RKO (cell line): ENCODE measurements around the gene RPL21.

ENCODE experiments used
- DNase-seq: peaks from one replicate; pipeline ENCODE4 v3.0.0-alpha.2; 2016; ENCODE audit warnings: low spot score

Gene RPL21

DNA sequence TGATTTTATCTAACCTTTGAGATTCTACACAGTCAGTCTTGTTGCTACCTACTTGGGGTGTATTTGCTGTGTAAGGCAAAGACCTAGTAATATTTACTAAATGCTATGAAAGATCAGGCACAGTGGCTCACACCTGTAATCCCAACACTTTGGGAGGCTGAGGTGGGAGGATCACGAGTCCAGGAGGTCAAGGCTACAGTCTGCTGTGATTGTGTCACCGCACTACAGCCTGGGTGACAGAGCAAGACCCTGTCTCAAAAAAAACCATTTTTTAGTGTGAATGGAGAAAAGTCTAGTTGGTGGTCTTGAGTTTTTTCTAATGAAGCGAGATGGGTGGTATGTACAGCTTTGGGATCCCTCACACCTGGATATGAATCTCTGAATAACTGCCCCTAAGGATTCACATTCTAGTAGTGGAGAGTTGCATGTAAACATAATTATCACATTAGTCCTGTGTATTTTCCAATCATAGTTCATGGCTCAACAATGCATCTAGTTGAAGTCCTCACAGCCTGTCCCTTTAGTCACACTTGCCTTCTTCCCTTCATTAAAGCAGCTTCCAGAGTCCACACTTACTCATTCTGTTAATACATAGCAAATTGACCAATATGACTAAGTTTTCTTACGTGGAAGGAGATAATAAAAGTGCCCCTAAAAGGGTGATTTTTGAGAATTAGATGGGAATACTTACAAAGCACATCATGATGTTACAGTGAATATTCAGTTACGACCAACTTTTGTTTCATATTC, 7.5 kb downstream of the RPL21 start:
- DNase-seq, result peak; percentile 44

DNA sequence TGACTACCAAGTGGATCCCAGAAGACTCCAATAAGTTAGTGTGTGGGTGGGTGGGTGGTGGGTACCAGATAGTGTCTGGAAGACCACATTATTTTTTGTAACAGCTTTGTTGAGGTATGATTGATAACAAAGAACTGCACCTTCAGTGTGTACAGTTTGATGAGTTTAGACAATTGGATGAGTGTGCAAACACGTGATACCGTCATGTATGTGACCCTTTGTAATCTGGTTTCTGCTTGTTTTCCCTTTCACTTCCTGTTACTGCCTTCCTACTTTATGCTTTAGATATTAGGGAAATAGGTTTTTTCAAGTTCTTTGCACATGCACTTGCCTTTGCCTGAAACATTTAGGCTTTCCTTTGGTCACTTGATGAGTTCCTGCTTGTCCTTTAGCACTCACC, 8.5 kb downstream of the RPL21 start:
- peak; percentile 20 for DNase-seq

DNA sequence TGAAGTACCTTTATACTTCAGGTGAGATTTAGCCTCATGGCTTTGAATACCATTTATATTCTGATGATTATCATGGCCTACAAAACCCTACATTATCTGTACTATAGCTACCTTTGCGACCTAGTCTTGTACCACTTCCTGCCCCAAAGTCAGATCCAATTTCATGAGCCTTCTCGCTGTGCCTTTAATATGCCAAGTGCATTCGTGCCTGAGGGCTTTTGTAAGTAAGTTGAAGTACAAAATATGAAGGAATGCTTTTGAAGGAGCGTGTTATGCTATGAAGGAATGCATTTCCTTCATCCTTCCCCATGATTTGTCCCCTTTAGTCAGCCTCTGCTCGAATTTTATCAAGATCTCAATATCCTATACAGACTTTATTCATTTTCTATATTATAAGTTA, 10.0 kb downstream of the RPL21 start:
- DNase-seq, result no peak

DNA sequence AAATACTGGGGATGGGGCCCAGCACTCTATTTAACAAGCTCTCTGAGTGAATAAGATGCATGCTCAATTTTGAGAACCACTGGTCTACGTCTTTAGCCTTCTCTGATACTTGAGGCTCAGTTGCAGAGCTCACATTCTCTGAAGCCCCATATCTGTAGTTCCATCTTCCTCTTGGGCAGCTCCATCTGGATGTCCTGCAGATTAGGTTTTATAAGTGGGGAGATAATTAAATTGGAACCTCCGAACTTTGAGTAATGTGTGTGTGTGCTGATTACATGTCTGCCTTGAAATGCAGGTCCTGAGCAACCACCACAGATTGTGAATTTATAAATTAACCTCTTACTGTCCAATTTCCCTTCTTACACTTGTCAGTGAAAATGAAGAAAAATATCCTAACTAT, 12.1 kb downstream of the RPL21 start:
- peak; percentile 2 for DNase-seq

DNA sequence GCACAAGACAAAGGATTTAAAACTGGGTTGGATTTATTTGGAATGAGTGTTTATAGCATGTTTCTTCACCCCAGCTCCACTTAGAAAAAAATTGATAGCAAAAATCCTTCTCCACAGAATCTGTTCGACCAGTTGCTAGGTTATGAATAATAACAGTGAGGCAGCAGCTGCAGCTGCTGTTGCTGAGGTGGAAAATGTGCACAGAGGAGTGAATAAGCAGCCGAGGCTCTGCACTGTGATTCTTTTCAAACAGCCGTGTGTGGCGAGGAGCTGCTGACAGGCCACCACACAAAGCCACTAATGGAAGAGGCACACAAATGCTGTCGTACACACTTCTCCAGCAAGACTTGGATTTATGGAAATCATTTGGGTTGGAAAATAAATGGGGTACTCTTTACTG, 12.8 kb downstream of the RPL21 start:
- peak; percentile 48 for DNase-seq

DNA sequence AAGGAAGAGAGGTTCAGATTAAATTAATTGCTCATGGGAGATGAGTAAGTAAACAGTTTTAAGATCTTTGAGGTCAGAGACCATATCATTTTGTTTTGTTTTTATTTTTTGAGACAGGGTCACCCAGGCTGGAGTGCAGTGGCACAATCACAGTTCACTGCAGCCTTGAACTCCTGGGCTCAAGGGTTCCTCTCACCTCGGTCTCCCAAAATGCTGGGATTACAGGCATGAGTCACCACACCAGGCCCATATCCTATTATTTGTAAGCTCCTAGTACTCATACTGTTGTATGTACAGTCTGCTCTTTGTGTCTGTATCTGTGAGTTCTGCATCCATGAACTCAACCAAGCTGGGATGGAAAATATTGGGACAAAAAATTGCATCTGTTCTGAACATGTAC, 13.3 kb downstream of the RPL21 start:
- DNase-seq, result no peak

DNA sequence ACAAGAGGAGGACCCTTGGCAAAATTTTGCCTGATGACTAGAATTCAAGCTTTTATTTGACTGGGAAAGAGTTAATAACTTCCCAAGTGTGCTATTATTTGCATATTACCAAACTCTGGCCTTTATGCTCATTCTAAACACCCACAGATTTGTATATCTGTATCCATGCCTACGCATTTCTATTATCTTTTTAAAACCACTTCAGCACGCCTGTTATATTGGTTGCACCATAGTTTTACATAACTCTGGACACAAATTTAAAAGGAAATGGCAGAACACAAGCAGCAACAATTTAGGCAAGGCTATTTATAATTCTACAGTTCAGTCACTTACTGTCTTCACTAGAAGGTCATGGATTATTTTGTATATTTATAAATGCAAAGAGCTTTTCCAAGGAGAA, 15.6 kb downstream of the RPL21 start:
- DNase-seq, result no peak

DNA sequence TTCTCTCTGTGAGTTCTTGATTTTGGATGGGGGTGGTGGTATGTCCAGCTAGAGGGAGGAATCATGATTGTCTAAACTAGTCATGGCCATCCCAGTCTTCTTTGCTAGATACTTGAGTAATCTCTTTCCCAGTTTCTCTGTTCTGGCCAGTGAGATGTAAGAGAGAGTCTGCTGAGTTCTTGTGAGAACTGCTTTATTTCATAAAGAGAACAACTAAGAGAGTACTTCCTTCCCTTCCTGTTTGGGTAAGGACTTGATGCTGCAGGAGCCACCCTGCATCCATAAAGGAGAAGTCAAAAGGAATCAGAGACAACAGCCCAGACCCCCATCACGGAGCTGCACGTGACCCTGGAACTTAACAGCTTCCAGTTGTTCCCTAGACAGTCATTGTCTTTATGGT, 16.2 kb downstream of the RPL21 start:
- DNase-seq, result no peak

DNA sequence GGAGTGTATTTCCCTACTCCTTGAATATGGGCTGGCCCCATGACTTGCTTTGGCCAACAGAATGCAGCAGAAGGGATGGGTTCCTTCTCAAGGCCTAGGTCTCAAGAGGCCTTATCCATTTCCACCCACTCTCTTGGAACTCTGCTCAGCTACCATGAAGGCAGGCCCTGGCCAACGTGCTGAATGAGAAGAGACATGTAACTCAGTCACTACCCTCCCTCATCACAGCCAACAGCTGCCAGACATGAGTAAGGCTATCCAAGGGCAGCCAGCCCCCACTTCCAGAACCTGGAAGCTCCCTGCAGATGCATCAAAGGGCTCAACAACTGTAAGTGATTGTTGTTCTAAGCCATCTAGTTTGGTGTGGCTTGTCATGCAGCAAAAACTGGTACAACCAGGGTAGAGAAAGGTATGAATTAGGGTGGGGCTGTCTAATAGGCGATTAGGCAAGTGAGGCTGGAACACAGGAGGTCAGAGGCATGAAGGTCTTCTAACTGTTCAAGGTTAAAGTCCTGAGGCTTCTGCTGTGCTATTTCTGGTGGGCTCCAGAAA, 17.8 kb downstream of the RPL21 start:
- peak; percentile 36 for DNase-seq

DNA sequence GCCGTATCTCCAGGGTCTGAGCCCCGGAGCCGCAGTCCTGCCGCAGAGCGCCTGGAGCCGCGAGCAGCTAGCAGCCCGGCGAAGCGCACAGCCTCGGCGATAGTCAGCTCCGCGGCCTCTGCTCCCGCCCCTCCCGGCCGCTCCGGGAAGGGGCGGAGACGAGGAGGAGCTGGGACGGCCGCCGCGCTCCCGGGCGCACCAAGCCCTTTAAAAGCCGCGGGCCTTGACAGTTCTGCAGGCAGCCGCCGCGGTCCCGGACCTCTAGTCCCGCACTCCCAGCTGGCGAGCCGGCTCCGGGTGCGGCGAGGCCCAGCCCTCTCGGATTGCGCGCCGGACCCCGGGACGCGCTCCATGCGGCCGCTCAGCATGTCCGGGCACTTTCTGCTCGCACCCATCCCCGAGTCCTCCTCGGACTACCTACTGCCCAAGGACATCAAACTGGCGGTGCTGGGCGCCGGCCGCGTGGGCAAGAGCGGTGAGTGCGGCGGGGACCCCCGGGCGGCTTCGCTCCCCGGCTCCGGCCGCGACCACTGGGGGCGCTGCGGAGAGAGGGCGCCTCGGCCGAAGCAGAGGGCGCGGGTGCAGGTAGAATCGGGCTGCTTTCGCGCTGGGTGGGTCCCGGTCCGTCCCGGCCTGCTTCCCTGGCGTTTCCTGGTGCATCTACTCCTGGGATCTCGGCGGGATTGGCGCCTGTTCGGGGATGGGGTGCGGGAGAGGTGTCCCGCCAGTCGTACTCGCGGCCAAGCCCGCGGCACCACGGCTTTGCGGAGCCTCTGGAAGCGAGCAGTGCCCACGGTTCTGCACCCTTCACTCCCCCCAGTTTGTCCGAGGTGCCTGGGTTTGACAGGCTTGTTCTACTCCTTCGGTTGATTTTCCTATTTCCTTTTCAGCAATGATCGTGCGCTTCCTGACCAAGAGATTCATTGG, 19.5 kb downstream of the RPL21 start, which contains the start of gene RASL11A:
TSS of gene RASL11A (plus strand) at position 237 of the 927 bp plus-strand sequence. CDS start at position 352, 115 bp downstream.
- DNase-seq, result peak; percentile 80

DNA sequence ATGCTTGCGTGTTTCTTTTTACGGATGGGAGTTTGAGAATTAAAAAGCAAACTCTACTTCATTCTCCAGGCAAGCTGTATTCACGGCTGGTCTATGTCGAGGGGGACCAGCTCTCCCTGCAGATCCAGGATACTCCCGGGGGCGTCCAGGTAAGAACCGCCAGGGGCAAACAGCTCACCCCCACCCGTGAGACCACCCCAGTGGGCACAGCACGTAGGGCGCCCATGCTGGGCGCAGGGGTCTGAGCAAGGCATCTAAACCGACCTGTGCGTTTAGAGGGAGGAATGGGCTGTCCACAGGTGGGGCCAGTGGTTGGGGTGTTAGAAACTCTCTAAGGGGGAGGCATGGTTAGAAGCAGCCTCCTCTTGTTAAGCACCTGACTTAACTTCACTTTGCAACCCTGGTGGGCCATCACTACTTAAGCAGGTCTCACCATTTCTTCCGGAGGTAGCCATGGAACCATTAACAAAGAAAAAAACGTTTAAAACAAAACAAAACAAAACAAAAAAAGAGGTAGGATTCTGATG, 20.3 kb downstream of the RPL21 start:
- no peak for DNase-seq

DNA sequence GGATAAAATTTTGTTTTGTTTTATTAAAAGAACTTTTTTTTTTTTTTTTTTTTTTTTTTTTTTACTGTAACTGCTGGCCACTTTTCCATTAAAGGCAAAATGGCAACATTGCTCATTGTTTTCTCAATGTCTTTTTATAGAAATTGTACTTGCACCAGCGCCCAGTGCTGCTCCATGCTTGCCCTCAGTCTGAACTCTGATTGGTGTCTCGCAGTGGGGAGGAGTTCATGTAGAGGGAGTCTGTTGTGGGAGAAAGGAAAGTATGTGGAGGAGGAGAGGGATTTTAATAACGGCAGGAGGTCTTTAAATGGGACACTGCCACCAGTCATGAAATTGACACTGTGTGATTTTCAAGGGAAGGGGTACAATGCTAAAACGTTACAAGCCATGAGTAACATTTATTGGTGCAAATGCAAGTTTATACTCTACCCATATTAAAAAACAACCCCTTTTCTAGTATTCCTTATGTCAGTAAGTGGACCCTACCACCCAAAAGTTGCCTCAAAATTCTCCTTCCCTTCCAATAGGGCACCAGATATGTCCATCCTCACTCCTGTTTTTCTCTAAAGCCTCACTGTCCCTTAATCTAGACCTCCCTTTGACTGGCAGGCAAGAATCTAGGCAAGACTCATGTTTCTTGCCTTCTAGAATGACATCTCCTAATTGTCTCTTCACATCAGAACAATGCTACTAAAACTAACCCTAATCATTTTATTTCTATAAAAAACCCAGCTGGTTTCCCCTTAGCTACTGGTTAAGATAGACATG, 22.5 kb downstream of the RPL21 start:
- DNase-seq, result no peak

DNA sequence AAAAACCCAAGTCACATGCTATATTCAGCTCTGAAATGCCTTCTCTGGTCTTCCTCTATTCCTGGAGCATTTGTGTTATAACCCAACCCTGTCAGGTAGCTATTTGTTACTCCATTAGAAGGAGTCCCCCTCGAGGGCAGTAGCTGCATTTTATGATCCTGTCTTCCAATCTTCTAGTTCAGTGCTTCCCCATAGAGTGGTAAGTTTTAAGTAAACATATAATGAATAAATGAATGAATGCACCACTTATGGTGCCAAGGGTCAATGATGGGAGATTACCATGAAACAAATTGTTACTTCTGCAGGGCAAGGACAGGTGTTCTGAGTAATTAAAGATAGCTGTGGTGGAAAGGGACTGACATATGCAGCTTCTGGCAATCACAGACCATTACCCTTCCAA, 23.3 kb downstream of the RPL21 start:
- no peak for DNase-seq

DNA sequence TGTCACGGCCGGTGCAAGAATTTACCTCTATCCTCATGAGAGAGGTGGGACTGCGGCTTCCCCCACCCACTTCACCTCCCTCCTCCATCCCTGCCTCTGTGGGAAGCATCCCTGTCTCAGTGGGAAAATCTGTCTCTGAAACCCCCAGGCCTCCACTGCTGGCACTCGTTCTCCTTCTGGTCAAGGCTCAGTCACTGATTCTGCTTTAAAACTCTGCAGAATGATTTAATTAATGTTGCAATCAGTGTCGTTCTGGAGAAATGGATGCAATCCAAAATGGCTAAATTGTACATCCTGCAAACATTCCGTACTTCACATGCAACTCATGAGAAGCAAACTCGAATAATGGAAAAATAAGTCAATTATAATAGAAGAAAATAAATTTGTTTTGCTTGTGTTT, 24.8 kb downstream of the RPL21 start:
- DNase-seq, result no peak

DNA sequence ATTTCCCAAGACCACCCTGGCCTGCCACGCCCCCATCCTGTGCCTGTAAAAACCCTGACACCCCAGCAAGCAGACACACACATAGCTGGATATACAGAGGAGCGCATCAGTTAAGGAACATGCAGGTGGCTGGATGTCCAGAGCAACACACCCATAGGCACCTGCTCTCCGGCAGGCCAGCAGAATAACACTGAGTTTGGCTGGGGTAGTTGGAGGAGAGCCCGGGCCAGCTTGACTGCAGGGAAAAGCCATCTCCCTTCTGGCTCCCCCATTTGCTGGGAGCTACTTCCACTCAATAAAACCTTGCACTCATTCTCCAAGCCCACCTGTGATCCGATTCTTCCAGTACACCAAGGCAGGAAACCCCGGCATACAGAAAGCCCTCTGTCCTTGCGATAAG, 28.1 kb downstream of the RPL21 start:
- DNase-seq, result no peak

DNA sequence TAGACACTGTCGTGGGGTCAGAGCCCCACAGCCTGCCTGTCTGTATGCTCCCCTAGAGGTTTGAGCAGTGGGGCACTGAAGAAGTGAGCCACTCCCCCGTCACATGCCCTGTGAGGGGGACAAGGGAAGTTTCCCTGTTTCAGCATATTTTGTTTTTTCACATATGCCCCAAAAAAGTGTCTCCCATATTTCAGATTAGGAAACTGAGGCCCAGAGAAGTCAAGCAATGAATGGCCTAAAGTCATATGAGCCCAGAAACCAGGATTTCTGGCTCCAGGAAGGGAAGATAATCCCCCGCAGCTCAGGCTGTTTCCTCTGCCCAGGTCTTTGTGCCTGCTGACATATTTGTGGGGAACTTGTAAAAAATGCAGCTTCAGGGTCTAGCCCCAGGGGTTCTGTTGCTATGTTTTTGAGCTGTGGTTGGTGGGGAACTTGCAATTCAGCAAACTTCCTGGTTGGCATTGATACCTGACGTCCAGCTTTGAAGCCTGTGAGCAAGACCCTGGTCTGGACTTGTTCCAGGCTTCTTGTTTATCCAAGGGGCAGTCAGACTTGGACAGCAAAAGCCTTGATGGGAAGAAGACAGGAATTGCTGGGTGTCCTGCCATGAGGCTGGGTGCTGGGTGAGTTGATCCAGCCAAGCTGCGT, 28.8 kb downstream of the RPL21 start:
- no peak for DNase-seq

DNA sequence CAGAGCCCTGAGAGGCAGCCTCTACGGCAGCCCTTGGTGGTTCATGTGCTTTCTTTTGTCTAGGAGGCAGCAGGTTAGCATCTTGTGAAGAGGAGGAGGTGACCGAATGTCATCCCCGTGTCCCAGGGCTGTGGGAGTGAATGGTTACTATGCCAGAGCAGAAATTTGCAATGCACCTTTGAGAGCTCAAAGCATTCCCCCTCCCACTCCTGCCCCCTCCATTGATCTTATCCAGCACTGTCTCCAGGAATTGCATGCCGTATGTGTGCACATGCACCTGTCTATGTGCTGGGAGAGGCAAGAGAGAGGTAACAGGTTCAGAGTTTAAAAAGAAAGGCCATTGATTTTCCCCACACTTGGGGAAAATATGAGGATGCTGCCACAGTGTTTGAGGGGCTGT, 29.5 kb downstream of the RPL21 start:
- DNase-seq, result no peak

DNA sequence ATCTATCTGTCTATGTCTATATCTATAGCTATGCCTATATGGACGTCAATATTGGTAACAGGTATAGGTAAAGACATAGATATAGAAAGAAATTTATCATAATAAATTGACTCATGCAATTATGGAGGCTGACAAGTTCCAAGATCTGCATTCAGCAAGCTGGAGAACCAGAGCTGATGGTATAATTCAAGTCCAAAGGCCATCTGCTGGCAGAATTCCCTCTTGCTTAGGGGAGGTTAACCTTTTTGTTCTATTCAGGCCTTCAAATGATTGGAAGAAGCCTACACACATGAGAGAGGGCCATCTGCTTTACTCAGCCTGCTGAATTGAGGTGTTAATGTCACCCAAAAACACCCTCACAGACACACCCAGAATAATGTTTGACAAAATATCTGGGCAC, 30.1 kb downstream of the RPL21 start:
- peak; percentile 27 for DNase-seq

DNA sequence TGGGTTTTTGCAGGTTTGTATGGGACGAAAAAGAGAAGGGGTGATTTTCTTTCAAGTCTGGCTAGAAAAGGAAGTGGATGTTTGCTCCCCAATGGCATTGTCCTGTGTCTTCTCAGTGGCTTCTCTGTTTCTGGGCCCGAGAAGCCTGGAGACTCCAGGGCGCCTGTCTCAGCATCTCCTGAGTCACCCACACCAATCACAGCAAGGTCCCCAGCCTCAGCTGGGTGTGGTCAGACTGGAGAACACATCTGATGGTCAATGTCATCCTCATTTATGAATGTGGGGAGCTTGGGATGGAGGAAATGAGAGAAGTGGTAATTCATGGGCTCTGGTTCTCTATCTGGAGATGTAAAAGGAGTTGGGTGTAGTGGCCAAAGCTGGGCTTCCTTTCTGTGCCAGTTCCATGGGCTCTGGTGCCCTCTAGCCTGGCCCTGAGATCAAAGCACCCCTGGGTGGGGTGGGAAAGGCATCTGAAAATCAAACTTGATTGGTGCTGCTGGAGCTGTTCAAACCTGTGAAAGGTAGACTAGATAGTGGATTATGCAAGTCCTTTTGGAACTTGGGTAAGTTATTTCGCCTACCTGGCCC, 32.6 kb downstream of the RPL21 start:
- DNase-seq, result peak; percentile 46

DNA sequence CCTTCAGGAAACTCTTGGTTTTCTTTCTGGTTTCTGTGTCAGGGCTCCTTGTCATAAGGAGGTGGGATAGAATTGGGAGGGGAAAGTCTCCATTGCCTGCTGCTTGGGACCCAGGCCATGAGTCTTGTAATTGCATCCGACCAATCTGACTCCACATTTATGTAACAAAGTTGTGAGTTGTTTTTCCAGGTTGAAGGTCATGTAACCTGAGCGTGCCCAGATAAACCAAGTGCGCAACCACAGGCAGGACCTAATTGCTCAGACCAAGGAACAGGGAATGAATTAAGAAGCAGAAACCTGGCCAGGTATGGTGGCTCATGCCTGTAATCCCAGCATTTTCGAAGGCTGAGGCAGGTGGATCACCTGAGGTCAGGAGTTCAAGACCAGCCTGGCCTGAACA, 37.0 kb downstream of the RPL21 start:
- no peak for DNase-seq
